Ishikawa (cell line): Measurements from ENCODE around the gene SUSD5.

ENCODE experiments used
- CEBPB ChIP-seq: IDR thresholded peaks from 2 replicates; pipeline ENCODE4 v1.6.1; 2012
- CREB1 ChIP-seq: IDR thresholded peaks from 2 replicates; pipeline ENCODE4 v1.6.1; 2012; ENCODE audit warnings: low read depth
- EGR1 ChIP-seq: IDR thresholded peaks from 2 replicates; pipeline ENCODE4 v1.6.1; 2012
- EP300 ChIP-seq: IDR thresholded peaks from 2 replicates; pipeline ENCODE4 v1.6.1; 2012; ENCODE audit warnings: borderline replicate concordance
- FOXM1 ChIP-seq: IDR thresholded peaks from 2 replicates; pipeline ENCODE4 v1.6.1; 2012; ENCODE audit warnings: low read depth, borderline replicate concordance
- NFIC ChIP-seq: IDR thresholded peaks from 2 replicates; pipeline ENCODE4 v1.6.1; 2012
- RAD21 ChIP-seq: IDR thresholded peaks from 2 replicates; pipeline ENCODE4 v1.6.1; 2012; ENCODE audit warnings: low read depth
- TAF1 ChIP-seq: IDR thresholded peaks from 2 replicates; pipeline ENCODE4 v1.6.1; 2012; ENCODE audit warnings: low read depth, mild to moderate bottlenecking
- TCF12 ChIP-seq: IDR thresholded peaks from 2 replicates; pipeline ENCODE4 v1.6.1; 2012; ENCODE audit warnings: low read depth
- TEAD4 ChIP-seq: IDR thresholded peaks from 2 replicates; pipeline ENCODE4 v1.6.1; 2012
- YY1 ChIP-seq: IDR thresholded peaks from 2 replicates; pipeline ENCODE4 v1.6.1; 2012; ENCODE audit warnings: low read depth
- ZBTB7A ChIP-seq: IDR thresholded peaks from 2 replicates; pipeline ENCODE4 v1.6.1; 2012; ENCODE audit warnings: low read depth
- TF ChIP-seq, protein P1 (sequence below): IDR thresholded peaks from 2 replicates; pipeline ENCODE4 v1.6.1; 2012
- TF ChIP-seq, protein P2 (sequence below): IDR thresholded peaks from 2 replicates; pipeline ENCODE4 v1.6.1; 2012; ENCODE audit warnings: low read depth, mild to moderate bottlenecking
- TF ChIP-seq, protein P3 (sequence below): IDR thresholded peaks from 2 replicates; pipeline ENCODE4 v1.6.1; 2012

The SUSD5 gene

DNA sequence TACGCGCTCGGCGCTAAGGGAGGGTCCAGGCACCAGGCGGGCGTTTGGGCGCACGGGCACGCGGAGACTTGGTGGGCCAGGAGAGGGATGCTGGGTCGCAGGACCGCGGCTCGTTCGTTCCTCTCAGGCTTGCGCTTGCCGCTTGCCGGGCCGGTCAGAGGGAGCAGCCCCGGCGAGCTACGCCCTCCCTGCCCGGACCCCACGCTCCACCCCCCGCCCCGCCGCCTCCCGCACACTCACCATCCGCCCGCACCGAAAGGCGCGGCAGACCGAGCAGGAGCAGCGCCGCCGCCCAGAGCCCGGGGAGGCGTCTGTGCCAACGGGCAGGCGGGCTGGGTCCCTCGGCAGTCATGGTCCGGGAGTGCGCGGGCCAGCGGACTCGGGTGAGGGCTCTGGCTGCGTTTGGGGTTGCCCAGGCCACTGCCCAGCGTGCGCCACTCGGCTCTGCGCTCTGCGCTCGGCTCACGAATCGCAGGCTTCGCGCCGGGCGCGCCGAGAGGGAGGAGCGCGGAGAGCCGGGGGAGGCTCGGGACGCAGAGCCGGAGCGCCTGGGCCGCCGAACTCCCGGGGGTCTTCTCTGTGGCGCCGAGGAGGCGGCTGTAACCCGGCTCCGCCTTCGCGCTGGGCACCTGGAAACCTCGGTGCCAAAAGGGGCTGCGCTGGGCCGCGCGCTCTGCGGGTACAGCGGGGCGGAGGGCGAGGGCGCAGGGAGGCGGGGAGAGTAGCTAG, at the start of gene SUSD5:
Gene SUSD5, minus strand, starts transcription at position 365 of the 729 bp plus-strand sequence. Its CDS starts 13 bp downstream, at position 352.
- TF ChIP-seq TEAD4, result no peak
- TF ChIP-seq, protein P1, sequence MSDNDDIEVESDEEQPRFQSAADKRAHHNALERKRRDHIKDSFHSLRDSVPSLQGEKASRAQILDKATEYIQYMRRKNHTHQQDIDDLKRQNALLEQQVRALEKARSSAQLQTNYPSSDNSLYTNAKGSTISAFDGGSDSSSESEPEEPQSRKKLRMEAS, result peak; percentile 52; the same call in 1 of the 2 replicates
- no peak for TF ChIP-seq EP300
- TF ChIP-seq CREB1, result no peak
- TF ChIP-seq TCF12, result no peak
- TF ChIP-seq YY1, result no peak
- no peak for TF ChIP-seq NFIC
- TF ChIP-seq, protein P2, sequence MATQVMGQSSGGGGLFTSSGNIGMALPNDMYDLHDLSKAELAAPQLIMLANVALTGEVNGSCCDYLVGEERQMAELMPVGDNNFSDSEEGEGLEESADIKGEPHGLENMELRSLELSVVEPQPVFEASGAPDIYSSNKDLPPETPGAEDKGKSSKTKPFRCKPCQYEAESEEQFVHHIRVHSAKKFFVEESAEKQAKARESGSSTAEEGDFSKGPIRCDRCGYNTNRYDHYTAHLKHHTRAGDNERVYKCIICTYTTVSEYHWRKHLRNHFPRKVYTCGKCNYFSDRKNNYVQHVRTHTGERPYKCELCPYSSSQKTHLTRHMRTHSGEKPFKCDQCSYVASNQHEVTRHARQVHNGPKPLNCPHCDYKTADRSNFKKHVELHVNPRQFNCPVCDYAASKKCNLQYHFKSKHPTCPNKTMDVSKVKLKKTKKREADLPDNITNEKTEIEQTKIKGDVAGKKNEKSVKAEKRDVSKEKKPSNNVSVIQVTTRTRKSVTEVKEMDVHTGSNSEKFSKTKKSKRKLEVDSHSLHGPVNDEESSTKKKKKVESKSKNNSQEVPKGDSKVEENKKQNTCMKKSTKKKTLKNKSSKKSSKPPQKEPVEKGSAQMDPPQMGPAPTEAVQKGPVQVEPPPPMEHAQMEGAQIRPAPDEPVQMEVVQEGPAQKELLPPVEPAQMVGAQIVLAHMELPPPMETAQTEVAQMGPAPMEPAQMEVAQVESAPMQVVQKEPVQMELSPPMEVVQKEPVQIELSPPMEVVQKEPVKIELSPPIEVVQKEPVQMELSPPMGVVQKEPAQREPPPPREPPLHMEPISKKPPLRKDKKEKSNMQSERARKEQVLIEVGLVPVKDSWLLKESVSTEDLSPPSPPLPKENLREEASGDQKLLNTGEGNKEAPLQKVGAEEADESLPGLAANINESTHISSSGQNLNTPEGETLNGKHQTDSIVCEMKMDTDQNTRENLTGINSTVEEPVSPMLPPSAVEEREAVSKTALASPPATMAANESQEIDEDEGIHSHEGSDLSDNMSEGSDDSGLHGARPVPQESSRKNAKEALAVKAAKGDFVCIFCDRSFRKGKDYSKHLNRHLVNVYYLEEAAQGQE, result no peak
- TF ChIP-seq, protein P3, sequence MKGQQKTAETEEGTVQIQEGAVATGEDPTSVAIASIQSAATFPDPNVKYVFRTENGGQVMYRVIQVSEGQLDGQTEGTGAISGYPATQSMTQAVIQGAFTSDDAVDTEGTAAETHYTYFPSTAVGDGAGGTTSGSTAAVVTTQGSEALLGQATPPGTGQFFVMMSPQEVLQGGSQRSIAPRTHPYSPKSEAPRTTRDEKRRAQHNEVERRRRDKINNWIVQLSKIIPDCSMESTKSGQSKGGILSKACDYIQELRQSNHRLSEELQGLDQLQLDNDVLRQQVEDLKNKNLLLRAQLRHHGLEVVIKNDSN, result 0 out of 2 replicates have a peak, but pooled peaks have one; percentile 8
- TF ChIP-seq FOXM1, result no peak
- no peak for TF ChIP-seq TAF1
- no peak for TF ChIP-seq EGR1
- peak; percentile 76; the same call in 1 of the 2 replicates for TF ChIP-seq ZBTB7A
- no peak for TF ChIP-seq CEBPB
- no peak for TF ChIP-seq RAD21

DNA sequence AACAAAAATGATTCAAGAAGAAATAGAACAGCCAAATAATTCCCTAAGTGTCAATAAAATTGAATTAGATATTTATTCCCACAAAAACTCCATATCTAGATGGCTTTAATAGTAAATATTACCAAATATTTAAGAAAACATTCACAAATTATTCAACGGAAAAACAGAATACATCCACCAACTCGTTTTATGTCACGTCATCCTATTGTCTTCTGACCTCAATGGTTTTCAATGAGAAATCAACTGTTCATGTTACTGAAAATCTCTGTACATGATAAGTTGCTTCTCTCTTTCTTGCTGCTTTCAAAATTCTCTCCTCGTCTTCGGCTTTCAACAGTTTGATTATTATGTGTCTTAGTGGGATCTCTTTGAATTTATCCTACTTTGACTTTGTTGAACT, 41.5 kb upstream of the SUSD5 start:
- TF ChIP-seq NFIC, result no peak
- no peak for TF ChIP-seq TEAD4
- TF ChIP-seq CREB1, result no peak

DNA sequence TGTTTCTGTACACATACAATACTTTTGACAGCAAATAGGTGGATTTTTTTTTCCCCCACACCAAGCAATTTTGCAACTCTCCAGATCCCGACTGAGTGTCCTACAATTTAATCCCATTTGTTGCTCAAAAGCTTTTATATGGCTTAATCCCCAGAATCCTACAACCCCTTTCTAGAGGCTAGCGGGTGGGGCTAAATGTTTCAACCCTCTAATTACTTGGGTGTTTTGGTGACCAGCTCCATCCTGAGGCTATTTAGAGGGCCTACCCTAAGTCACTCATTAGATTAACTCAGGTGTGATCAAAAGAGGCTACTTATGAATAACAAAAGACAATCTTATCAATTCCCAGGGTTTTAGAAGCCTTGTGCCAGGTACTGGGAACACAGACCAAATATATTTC, 37.6 kb upstream of the SUSD5 start:
- TF ChIP-seq, protein P2, result no peak
- TF ChIP-seq CREB1 (no peak), RAD21 (no peak), TEAD4 (no peak), ZBTB7A (no peak), YY1 (no peak), NFIC (no peak)
- TF ChIP-seq, protein P3, result no peak

DNA sequence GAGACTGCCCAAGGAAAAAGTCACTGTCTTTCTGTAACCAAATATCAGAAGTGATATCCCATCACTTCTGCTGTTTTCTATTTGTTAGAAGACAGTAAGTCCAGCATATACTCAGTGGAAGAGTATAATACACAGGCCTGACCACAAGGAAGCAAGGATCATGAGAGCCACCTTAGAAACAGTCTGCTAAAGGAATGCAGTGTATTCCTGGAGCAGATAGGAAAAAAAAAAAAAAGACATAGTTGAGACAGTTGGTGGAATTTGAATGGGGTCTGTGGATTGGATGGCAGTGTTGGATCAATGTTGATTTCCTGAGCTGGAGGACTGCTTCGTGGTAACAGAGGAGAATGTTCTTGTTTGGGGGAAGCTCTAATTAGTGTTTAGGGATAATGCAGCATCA, 32.1 kb upstream of the SUSD5 start:
- TF ChIP-seq CREB1 (no peak), TEAD4 (no peak), YY1 (no peak), ZBTB7A (no peak), CEBPB (no peak), RAD21 (no peak), NFIC (no peak), FOXM1 (no peak)
- TF ChIP-seq, protein P1, result no peak
- TF ChIP-seq, protein P3, result no peak
- TF ChIP-seq, protein P2, result no peak
